Epithelial cell of prostate (primary cell): ENCODE data around the gene ANKRD33B.

ENCODE experiments used
- DNase-seq: peaks from one replicate; pipeline ENCODE4 v3.0.0-alpha.2; 2011; ENCODE audit warnings: low read depth, low spot score
- H3K27ac ChIP-seq: fragments of 450-650 bp; 2 replicates; pipeline ENCODE4 v1.5.1; 2017; ENCODE audit warnings: mild to moderate bottlenecking

Gene ANKRD33B

DNA sequence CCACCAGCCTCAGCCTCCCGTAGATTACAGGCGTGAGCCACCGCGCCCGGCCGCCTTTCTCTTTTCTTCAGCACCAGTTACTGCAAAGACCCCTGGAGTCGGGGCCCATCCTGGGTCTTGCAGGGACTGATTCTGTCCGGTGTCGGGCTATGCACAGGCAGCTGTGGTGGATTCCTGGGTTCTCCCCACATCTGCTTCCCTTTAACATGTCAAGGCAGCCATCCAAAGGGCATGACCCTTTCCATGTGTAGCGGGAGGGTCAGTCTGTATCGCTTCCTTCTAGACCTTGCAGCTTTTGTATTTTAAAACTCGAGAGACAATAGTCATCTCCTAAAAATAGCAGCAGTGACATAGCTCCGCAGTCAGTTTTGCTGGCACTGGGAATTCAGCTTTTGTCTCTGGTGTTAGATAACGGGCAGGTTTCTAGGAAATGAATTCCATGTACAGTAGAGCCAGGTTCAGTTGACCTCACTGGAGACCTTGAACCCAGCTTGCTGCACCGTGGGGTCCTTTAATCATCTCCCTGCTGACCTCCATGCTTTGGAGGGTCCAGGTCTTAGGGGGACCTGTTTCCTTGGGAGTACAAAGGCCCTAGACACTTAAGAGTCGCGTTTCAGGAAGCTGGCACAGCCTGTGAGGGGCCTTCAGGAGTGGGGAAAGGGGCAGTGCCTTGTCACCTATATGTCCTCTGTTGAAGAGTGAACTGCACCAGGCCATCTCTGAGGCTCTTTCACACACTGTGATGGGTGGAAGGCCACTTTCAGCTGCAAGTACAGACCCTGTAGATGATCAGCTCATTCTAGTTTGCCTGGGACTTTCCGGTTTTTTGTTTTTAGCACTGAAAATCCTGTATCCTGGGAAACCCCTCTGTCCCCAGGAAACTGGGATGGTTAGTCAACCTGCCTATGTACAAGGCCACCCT lies 13.8 kb downstream of the ANKRD33B start:
- no peak overlapping the region for H3K27ac ChIP-seq
- no peak for DNase-seq

DNA sequence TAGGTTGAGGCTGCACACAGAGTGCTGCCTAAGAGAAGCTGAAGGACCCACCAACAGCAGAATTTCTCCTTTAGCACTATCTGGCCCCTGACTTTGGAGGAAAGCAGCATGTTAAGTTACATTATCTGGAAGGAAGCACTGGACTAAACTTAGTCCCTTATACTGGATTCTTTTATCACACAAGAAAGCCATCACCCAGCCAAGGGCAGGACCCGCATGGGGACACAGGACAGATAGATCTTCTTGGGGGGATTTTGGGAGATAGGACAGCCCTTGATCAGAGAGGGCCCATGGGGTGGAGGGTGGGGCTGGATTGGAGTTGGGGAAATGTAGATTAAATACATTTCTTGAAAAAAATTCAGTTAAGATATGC lies 14.4 kb downstream of the ANKRD33B start:
- DNase-seq = no peak
- H3K27ac ChIP-seq = no peak overlapping the region

GRCh38 chr5:10578869-10579268 lies 15.0 kb downstream of the ANKRD33B start:
- H3K27ac ChIP-seq = no peak overlapping the region
- DNase-seq = no peak

DNA sequence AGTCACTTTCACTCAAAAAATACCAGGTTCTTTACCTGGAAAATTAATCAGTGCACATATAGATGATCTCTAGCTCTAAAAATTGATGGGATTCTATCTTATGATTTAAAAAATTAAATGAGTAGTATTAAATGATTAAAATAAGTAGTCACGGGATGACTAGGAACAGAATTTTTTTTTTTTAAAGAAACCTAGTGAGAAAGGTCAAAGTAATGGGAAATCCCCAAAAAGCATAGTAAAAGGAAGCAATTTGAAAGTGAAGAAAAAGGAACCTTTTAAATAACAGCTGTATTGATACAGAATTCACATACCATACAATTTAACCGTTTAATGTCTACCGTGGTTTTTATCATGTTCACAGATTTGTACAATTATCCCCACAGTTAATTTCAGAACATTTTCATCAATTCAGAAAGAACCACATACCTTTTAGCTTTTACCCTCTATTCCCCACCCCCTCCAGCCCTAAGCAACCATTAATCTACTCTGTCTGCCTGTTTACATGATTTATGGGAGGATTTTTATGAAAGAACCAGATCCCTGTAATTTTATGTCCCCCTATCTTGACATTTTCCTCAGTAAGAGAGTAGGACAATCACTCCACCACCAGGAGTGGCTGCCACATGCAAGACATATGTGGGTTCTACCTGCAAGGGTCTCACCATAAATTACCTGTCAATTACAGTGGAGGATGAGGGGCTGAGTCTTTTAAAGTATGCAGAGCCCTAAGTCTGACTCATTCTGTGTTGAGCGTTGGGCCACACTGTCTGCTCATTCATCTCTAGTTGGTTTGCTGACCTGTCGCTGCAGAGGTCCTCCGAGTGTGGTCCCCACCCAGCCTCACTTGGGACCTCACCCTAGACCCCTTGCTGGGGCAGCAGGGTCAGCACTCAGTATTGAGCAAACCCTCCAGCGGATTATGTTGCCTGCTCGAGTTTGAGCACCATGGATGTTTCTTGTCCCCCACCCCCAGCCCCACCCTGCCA lies 16.0 kb downstream of the ANKRD33B start:
- no peak for DNase-seq

DNA sequence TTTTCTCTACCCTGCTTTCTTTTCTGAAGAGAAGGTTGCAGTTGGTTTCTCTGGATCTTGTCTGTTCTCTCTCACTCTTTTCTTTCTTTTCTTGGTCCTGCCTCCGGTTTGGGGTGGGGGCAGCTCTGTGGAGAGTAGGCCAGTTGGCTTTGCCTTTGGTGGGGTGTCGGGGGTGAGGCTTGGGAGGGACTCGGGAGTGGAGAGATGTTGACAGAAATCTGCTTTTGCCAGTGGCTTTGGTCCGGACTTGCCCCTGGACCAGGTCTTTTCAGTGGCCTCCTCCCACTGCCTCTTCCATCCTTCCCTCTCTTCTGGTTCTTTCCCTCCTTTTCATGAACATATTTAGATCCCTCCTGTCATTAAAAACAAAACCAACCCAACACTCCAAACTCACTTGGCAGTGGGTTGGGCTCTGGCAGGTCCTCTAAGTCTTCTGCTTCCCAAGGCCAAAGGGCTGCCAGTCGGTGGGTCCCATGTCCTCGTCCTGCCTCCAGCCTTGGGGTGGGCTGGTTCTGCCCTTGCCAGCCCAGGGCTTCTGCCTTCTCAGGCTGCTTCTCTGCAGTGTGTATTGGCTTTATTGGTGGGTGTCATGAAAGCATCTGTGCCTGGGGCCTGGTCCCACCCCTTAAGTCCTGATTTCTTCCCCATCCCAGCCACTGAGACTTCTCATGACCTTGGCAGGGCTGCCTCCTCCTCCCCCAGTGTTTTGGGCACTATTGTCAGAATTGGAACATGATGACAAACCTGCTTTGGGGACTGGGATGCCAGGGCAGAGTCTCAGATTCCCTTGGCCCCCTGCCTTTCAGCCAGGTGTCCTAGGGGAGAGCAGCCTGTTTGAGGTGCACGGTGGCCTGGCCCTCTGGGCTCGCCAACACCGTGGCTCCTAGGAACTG lies 16.9 kb downstream of the ANKRD33B start:
- no peak for DNase-seq

More for the DNA sequence above, 16.0 kb downstream of the ANKRD33B start:
- no peak overlapping the region for H3K27ac ChIP-seq

DNA sequence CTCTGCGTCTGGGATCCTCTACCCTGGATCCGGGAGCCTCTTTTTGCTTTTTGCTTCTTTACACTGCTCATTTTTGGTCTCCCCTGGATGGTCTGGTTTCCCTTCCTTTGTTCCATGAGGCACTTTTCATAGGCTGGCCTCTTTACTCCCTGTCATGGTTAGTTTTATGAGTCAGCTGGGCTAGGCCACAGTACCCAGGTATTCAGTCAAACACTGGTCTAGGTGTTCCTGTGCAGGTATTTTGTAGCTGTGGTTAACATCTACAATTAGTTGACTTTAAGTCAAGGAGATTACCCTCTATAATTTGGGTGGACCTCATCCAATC lies 17.5 kb downstream of the ANKRD33B start:
- H3K27ac ChIP-seq = no peak overlapping the region
- no peak for DNase-seq

More for the DNA sequence above, 16.9 kb downstream of the ANKRD33B start:
- no peak overlapping the region for H3K27ac ChIP-seq

DNA sequence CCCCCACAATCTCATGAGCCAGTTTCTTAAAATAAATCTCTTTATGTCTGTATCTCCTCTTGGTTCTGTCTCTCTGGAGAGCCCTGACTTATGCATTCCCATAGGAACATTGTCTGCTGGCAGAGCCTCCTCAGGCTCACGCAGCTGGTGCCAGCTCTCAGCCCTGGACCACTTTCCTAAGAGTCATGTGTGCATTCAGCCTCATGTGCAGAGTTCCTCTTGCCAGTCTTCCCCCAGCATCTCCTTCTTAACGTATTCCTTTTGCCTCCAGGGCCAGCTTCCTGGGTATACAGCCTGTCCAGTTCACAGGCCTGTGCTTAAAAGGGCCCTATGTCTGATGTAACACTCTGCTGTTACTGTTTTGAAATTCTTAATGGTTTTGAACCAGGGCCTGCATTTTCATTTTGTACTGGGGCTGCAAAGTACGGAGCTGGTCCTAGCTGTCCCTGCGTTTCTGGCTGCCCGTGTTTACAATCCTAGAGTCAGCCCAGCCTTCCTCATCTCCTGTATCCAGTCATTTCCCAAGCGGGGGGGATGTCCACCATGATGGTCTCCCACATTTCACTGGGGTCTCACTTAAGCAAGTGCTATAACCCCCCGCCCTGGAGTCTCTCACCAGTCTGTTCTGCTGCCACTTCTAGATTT lies 18.1 kb downstream of the ANKRD33B start:
- no peak overlapping the region for H3K27ac ChIP-seq
- DNase-seq = no peak

- H3K27ac ChIP-seq = no peak overlapping the region
- DNase-seq = no peak
Measured at GRCh38 chr5:10582512-10582897, 18.6 kb downstream of the ANKRD33B start.

GRCh38 chr5:10583663-10584572 lies 20.0 kb downstream of the ANKRD33B start:
- no peak overlapping the region for H3K27ac ChIP-seq
- DNase-seq = no peak

GRCh38 chr5:10584714-10585517 lies 21.0 kb downstream of the ANKRD33B start:
- DNase-seq = no peak
- H3K27ac ChIP-seq = no peak overlapping the region

GRCh38 chr5:10585518-10585915 lies 21.6 kb downstream of the ANKRD33B start:
- no peak overlapping the region for H3K27ac ChIP-seq
- no peak for DNase-seq

DNA sequence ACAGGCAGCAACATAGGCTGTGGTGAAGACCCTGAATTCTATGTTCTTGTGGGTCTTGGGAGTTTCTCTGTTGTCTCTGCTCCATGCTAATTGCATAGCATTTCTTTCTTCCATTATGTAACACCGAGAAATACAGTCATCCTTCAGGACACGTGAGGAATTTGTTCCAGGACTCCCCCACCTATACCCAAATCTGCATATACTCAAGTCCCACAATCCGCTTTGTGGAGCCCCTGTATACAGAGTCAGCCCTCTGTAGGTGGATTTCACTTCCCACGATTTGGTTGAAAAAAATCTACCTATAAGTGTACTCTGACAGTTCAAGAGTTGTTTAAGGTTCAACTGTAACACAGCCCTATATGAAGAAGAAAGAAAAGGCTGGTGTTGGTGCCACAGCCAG lies 22.1 kb downstream of the ANKRD33B start:
- H3K27ac ChIP-seq = no peak overlapping the region
- no peak for DNase-seq

DNA sequence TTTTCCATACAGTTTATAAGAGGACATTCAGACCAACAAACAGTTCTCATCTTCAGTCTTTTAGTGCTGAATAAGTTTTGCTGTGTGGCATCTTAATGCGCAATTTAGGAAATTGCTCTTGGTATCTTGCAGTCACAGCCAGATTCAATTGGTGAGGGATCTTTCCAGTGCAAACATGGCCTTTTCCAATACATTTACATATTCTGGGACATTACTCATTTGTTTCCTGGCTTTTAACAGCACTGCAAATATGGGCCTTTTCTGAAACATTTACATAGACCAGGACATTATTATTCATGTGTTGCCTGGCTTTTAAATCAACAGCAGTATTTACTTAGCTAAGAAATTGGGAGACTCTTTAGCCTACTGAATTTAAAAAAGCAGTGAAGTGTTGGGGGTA lies 22.7 kb downstream of the ANKRD33B start:
- DNase-seq = no peak
- no peak overlapping the region for H3K27ac ChIP-seq

DNA sequence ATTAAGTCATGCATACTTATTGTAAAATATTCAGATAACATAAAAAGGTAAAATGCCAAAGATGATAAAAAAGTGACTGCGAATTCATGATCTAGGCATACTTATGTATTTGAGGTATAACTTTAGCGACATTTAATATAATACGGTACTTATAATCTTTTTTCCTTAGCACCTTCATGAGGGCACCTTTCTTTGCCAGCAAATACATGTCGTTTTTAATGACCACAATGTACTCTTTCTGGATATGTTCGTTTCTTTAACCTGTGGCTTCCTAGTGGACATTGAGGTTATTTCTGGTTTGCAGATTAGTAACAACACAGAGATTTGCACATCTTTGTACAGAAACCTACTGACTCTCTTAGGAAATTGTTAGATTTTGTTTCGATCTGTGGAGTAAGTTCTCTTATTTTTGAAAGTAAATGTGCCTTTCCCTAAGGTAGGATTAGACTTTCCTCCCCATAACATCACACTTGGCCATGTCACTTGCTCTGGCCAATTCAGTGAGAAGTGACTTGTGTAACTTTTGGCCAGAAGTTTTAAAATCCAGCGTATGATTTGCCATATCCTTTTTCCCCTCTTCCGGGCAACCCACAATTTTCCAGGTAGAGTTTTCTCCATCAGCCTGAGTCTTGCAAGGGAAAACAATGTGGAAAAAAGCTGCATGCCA lies 24.4 kb downstream of the ANKRD33B start:
- no peak overlapping the region for H3K27ac ChIP-seq

DNA sequence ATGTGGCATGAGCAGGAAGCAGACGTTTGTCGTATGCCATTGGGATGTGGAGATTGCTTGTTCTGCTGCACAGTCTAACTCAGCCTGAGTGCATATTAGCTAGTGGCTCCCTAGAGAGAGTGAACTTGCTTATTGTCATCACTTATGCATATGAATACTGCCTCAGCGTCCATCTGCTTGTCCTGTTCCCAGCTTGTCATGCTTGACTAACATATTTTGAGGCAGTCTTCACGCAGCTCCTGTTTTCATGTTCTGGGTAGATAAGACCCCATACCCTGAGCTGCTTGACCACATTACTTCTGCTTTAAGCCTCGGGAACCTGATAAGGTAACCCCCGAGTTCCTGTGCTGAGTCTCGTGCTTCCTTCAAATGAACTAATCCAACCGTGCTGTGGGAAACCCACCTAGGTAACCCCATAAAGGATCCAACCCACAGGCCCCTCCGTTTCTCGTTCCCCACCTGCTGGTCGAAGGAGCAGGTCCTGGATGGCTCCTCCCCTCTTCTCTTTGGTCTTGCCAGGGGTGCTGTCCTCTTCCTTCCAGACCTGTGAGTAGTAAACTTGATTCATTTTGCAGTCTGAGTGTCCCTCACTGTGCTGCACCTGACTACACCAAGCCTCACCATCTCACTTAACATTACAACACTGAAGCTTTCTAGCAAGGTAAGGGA lies 25.0 kb downstream of the ANKRD33B start:
- no peak overlapping the region for H3K27ac ChIP-seq
- DNase-seq = no peak

More for the DNA sequence above, 24.4 kb downstream of the ANKRD33B start:
- no peak for DNase-seq

DNA sequence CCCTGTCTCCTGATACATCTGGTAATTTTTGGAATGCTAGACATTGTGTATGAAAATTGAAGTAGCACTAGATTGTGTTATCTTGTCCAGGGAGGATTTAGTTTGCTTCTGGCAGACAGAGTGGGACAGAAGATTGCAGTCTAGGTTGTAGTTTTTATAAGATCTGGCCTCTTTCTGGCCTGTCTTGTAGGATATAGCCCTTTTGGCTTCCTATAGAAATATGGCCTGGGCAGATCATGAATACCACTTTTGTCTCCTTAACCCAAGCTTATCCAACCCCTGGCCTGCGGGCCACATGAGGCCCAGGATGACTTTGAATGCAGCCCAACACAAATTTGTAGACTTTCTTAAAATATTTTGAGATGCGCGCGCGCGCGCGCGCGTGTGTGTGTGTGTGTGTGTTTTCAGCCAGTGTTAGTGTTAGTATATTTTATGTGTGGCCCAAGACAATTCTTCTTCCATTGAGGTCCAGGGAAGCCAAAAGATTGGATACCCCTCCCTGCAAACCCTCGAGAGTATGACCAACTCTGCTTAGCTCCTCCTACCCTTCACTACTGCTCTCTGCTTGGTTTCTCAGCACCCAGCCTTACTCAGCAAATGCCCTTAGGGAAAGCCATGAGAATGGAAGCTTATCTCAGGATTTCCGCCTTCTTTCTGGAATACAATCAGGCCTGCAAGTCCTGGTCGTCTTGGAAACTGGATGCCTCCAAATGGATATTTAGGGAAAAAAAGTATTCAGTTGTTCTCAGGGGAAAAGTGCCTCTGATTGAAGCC lies 26.5 kb downstream of the ANKRD33B start:
- no peak overlapping the region for H3K27ac ChIP-seq
- DNase-seq = no peak
